ENCODE data around the gene COA5. TPM values are rescaled to one million over a fixed set of nuclear protein-coding genes. Genes with fewer than 3 reads are reported as not detected.

The COA5 gene
- total and polyA plus RNA-seq, 7 donors, result 22.5 to 58.5 (median 33.2) TPM

GRCh38 chr2:98551316-98551715 is 57.0 kb downstream of the COA5 start:
- Histone ChIP-seq H3K27me3 (ENCODE audit: insufficient read depth in 3 of 3, low read length in 2 of 3) (no peaks in the 10 kb centered on the region), H3K27ac (no peak overlapping the region), H3K4me1 (no peaks in the 10 kb centered on the region), H3K9me3 (no peaks in the 10 kb centered on the region), H3K4me3 (no peak overlapping the region), H3K36me3 (ENCODE audit: insufficient read depth in 1 of 2, low read depth in 1 of 2) (peaks cover 0 to 82% of the 10 kb centered on the region in 2 donors)
- 92% methylated on average over 6 of the region's 6 CpGs for WGBS, 3 donors
- ATAC-seq, result no peak
- no peak for DNase-seq
- intact Hi-C loops (cut with DNase I), result no loop called here
- no peak for TF ChIP-seq CTCF (IDR thresholded peaks at IDR 0.05)

GRCh38 chr2:98550165-98550564 is 58.1 kb downstream of the COA5 start:
- ATAC-seq (no peak), DNase-seq (no peak)
- TF ChIP-seq CTCF (IDR thresholded peaks at IDR 0.05), result no peak
- Histone ChIP-seq H3K27ac (no peak overlapping the region), H3K9me3 (no peaks in the 10 kb centered on the region), H3K36me3 (ENCODE audit: insufficient read depth in 1 of 2, low read depth in 1 of 2) (peaks cover 0 to 82% of the 10 kb centered on the region in 2 donors), H3K4me3 (no peak overlapping the region), H3K27me3 (ENCODE audit: insufficient read depth in 3 of 3, low read length in 2 of 3) (no peaks in the 10 kb centered on the region), H3K4me1 (no peaks in the 10 kb centered on the region)
- 96 to 100% (median 98%) methylated on average over 4 of the region's 4 CpGs for WGBS, 3 donors
- intact Hi-C loops (cut with DNase I), result no loop called here

Other genes with a start within 250 kb of the COA5 start
- gene INPP4A, start 163.7 kb downstream of the COA5 start, total RNA-seq, result 10 to 100 TPM in 3 of 4 donors, 1 to 10 TPM in 1; 9.8 to 19.7 (median 13.1) TPM
- gene INPP4A, start 163.7 kb downstream of the COA5 start, polyA plus RNA-seq, result 1 to 10 TPM; 2.2 to 5.4 (median 2.8) TPM
- gene UNC50, start 77 bp upstream of the COA5 start, total RNA-seq, result 10 to 100 TPM; 19.9 to 35.1 (median 22.4) TPM
- 10 to 100 TPM; 26.6 to 48.5 (median 37.3) TPM for gene UNC50, start 77 bp upstream of the COA5 start, polyA plus RNA-seq
- 10 to 100 TPM in 2 of 4 donors, 1 to 10 TPM in 2; 7.0 to 12.3 (median 9.0) TPM for gene MGAT4A, start 122.6 kb upstream of the COA5 start, total RNA-seq
- gene MGAT4A, start 122.6 kb upstream of the COA5 start, polyA plus RNA-seq, result 10 to 100 TPM in 1 of 3 donors, 1 to 10 TPM in 2; 3.0 to 10.6 (median 6.7) TPM

All from psoas muscle (tissue), 8 donors.